ENCODE measurements around the gene ZSCAN26.

The ZSCAN26 gene

DNA sequence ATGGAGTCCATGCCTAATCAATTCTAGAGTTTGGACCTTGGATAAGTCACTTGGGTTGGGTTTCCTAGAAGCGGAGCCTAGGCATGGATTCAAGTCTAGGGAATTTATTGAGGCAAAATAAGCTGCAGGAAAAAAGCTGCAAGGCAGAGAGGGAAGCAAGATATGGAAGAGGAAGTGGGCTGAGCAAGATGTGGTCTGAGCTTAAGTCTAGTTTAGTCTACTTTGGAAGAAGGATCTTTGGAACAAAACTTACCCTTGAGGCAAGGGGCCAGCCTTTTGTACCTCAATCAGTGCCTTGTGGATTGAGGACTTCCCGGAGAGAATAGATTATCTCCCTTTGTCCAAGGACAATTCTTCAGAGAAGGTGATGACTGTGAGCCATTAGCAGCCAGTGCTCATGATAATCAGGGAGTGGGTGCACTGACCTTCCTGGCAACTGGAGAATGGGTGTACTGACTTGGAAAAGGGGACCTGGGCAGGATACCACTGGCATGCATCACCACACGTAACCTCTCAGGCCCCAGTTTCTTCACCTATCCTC, 31.0 kb upstream of the ZSCAN26 start:
- Histone ChIP-seq H3K27ac (no peak overlapping the region), H3K79me2 (no peaks in the 10 kb centered on the region), H3K4me3 (ENCODE audit: low read depth, low read length) (no peak overlapping the region), H3K27me3 (ENCODE audit: control insufficient read depth, insufficient read depth, low read length) (no peaks in the 10 kb centered on the region), H3K9me3 (ENCODE audit: control insufficient read depth, low read length) (no peaks in the 10 kb centered on the region), H3K36me3 (ENCODE audit: control insufficient read depth, insufficient read depth, low read length) (no peaks in the 10 kb centered on the region), H2AFZ (no peak overlapping the region), H3K4me2 (ENCODE audit: low read length) (no peak overlapping the region), H3K4me1 (no peaks in the 10 kb centered on the region), H3K9ac (no peak overlapping the region)
- TF ChIP-seq, protein P1, sequence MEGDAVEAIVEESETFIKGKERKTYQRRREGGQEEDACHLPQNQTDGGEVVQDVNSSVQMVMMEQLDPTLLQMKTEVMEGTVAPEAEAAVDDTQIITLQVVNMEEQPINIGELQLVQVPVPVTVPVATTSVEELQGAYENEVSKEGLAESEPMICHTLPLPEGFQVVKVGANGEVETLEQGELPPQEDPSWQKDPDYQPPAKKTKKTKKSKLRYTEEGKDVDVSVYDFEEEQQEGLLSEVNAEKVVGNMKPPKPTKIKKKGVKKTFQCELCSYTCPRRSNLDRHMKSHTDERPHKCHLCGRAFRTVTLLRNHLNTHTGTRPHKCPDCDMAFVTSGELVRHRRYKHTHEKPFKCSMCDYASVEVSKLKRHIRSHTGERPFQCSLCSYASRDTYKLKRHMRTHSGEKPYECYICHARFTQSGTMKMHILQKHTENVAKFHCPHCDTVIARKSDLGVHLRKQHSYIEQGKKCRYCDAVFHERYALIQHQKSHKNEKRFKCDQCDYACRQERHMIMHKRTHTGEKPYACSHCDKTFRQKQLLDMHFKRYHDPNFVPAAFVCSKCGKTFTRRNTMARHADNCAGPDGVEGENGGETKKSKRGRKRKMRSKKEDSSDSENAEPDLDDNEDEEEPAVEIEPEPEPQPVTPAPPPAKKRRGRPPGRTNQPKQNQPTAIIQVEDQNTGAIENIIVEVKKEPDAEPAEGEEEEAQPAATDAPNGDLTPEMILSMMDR (IDR thresholded peaks at IDR 0.05) = no peak

DNA sequence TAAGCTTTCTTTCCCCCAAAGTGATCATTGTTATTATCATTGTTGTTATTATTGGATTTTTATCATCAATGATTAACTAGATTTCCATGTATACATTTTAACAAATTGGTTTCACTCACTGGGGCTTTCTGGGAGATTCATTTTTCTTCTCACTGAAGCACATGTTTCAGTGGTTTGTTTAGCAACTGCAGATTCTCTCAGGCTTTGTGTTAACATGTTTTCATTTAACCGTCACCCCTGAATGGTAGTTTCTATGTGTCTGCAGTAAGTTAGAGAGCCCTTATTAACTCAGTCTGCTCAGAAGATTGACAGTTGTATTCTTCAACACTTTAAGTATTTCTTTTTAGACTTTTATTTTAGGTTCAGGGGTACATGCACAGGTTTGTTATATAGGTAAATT, 27.3 kb upstream of the ZSCAN26 start:
- Histone ChIP-seq H3K4me1 (no peaks in the 10 kb centered on the region), H3K9me3 (ENCODE audit: control insufficient read depth, low read length) (no peaks in the 10 kb centered on the region), H3K27me3 (ENCODE audit: control insufficient read depth, insufficient read depth, low read length) (no peaks in the 10 kb centered on the region), H2AFZ (no peak overlapping the region), H3K79me2 (no peaks in the 10 kb centered on the region), H3K27ac (no peak overlapping the region), H3K9ac (no peak overlapping the region), H3K36me3 (ENCODE audit: control insufficient read depth, insufficient read depth, low read length) (no peaks in the 10 kb centered on the region), H3K4me3 (ENCODE audit: low read depth, low read length) (no peak overlapping the region), H3K4me2 (ENCODE audit: low read length) (no peak overlapping the region)
- TF ChIP-seq, protein P1 (IDR thresholded peaks at IDR 0.05) = no peak

DNA sequence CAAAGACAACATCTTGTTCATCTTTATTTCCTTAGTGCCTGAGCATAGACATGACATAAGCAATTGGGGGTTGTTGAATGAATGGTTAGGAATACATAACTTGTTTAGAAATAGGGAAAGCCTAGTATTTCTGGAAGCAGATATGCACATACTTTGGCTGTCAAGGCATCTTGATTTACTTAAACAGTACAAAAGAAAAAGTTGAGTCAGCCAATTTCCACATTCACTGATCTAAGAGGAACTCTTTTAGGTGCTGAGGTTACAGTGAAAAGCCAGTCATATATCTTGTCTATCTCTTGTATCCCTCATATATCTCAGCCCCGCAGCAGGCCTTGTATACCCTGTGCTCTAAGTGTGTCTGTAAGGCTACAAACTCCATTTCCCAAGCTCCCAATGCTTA, 26.5 kb upstream of the ZSCAN26 start:
- H3K4me3 ChIP-seq (ENCODE audit: low read depth, low read length) = no peak overlapping the region

DNA sequence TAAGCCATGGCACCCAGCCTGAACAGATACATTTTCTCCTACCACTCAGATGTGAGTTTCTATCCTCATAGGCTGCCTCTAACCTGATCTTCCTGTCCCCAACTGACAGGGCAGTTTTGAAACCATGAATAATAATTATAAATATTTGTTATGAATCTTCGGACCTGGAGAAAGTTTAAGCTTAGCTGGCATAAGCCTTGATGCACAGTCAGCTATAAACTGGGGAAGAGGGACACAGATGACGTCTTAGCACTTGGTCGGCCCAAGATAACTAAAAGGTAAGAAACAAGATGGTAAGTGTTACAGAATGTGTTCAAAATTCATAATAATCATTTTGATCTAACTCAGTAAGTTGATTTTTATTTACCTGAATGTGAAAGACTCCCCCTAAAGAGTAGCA, 23.0 kb upstream of the ZSCAN26 start:
- Histone ChIP-seq H3K27me3 (ENCODE audit: control insufficient read depth, insufficient read depth, low read length) (no peaks in the 10 kb centered on the region), H3K9ac (no peak overlapping the region), H3K27ac (no peak overlapping the region), H3K9me3 (ENCODE audit: control insufficient read depth, low read length) (no peaks in the 10 kb centered on the region), H3K4me1 (no peaks in the 10 kb centered on the region), H3K36me3 (ENCODE audit: control insufficient read depth, insufficient read depth, low read length) (no peaks in the 10 kb centered on the region), H3K4me3 (ENCODE audit: low read depth, low read length) (no peak overlapping the region), H3K4me2 (ENCODE audit: low read length) (no peak overlapping the region), H3K79me2 (no peaks in the 10 kb centered on the region), H2AFZ (no peak overlapping the region)
- TF ChIP-seq, protein P1 (IDR thresholded peaks at IDR 0.05) = no peak

More for the DNA sequence above, 26.5 kb upstream of the ZSCAN26 start:
- Histone ChIP-seq H3K27me3 (ENCODE audit: control insufficient read depth, insufficient read depth, low read length) (no peaks in the 10 kb centered on the region), H2AFZ (no peak overlapping the region), H3K79me2 (no peaks in the 10 kb centered on the region), H3K9ac (no peak overlapping the region), H3K9me3 (ENCODE audit: control insufficient read depth, low read length) (no peaks in the 10 kb centered on the region), H3K27ac (no peak overlapping the region), H3K4me2 (ENCODE audit: low read length) (no peak overlapping the region), H3K36me3 (ENCODE audit: control insufficient read depth, insufficient read depth, low read length) (no peaks in the 10 kb centered on the region), H3K4me1 (no peaks in the 10 kb centered on the region)
- TF ChIP-seq, protein P1 (IDR thresholded peaks at IDR 0.05) = no peak

DNA sequence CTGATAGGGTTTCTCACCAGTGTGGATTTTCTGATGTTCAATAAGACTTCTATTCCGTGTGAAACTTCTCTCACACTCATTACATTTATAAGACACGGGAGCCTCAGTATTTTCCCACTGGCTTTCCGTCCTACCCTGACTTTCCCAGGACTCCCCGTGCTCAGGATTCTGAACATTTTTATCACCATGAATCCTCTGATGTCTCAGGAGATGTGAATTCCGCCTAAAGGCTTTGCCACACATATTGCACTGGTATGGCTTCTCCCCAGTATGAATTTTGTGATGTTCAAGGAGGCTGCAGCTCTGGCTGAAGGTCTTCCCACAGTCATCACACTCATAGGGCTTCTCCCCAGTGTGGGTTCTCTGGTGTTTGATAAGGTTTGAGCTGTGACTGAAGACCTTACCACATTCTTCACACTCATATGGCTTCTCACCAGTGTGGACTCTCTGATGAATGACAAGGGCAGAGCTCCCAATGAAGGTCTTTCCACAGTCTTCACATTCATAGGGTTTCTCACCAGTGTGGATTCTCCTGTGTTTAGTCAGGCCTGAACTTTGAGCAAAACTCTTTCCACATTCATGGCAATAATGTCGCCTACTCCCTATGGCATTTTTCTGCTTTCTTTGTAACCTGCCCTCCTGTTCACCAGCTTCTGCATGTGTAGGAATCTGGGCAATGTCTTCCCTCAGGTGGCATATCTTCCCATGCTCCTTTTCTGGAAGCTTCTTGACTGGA, 21.6 kb upstream of the ZSCAN26 start:
- H2AFZ ChIP-seq = no peak overlapping the region

More for the DNA sequence above, 21.6 kb upstream of the ZSCAN26 start:
- Histone ChIP-seq H3K27me3 (ENCODE audit: control insufficient read depth, insufficient read depth, low read length) (no peaks in the 10 kb centered on the region), H3K4me2 (ENCODE audit: low read length) (no peak overlapping the region), H3K4me3 (ENCODE audit: low read depth, low read length) (no peak overlapping the region), H3K79me2 (no peaks in the 10 kb centered on the region), H3K36me3 (ENCODE audit: control insufficient read depth, insufficient read depth, low read length) (no peaks in the 10 kb centered on the region), H3K4me1 (no peaks in the 10 kb centered on the region), H3K27ac (no peak overlapping the region), H3K9me3 (ENCODE audit: control insufficient read depth, low read length) (no peaks in the 10 kb centered on the region), H3K9ac (no peak overlapping the region)
- TF ChIP-seq, protein P1 (IDR thresholded peaks at IDR 0.05) = no peak

Data from parathyroid adenoma (tissue), 2 donors.